Measurements from ENCODE around the gene F13B.
"Not testable (repeated sequence)": the region's sequence is repeated elsewhere in the genome, so short reads cannot be mapped to it uniquely, and the experiment has no call there.

F13B gene

GRCh38 chr1:197041486-197042353 is 25.3 kb downstream of the F13B start:
- DNase-seq: no peak

- DNase-seq: no peak
Observed at GRCh38 chr1:197036861-197037260, 30.2 kb downstream of the F13B start.

GRCh38 chr1:197034631-197035339 is 32.3 kb downstream of the F13B start:
- DNase-seq: not testable (repeated sequence)

DNA sequence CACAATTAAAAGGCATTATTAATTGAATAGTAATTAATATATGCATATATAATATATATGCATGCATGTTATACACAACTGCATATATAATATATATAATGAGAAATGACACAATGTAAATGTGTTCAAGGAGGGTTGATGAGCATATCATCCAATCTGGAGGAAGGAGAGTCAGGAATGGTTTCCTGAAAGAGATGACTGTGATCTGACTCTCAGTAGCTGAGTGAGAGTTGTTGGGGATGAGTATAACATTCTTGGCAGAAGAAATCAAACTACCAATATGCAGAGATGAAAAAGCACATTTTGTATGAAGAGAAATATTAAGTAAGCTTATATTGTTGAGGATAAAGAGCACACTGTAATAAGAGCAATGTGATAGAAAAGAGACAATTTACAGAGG is 37.3 kb downstream of the F13B start:
- no peak for DNase-seq

GRCh38 chr1:197027359-197027758 is 39.7 kb downstream of the F13B start:
- DNase-seq: no peak

DNA sequence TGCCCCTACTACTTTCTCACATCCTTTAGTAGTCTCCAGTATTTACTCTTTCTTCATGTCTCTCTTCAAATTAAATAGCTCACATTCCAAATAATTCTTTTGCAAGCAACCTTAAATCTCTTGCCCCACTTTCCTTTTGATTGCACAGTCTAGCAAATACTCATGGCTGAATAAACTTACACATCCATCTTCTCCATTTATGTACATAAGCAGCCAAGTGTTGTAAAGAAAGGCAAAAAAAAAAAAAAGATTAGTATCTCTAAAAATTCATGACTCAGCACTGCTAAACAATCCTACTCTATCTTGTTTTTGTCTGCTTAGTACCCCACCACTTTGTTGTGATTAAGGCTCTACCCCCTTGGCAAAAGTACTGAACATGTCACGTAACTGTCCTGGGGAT is 42.6 kb downstream of the F13B start:
- no peak for DNase-seq

DNA sequence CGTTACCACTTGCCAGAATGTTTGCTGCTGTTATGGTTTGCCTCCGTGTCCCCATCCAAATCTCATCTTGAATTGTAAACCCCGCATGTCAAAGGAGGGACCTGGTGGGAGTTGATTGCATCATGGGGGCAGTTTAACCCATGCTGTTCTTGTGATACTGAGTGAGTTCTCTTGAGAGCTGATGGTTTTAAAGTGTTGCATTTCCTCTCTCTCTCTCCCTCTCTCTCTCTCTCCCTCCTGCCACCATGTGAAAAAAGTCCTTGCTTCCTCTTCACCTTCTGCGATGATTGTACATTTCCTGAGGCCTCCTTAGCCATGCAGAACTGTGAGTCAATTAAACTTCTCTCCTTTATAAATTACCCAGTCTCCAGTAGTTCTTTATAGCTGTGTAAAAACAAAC is 45.3 kb downstream of the F13B start:
- peak; percentile 20 for DNase-seq

DNA sequence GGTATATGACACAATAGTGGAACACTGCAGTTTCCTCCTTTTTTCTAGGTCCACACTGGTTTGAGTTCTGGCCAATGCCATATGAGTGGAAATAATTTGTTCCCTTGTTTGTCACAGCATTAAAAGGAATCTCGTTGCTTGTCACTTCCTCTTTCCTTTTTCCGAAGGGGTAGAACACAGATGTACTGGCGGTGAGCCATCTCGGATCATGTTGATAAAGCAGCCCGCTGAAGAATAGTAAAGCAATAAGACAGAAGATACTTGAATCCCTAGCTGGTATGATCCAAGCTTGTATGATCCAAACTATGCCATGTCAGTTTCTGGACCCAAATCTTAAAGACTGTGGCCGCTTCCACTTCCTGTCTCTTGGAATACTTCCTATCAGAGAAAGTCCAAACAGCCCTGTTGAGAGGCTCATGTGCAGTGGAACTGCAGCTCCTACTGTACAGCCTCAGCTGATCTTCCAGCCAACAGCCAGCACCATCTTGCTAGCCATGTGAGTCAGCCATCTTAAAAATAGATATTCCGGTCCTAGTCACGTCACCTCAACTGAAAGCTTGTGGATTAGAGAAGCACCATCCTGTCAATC is 49.4 kb downstream of the F13B start:
- DNase-seq: peak; percentile 32

DNA sequence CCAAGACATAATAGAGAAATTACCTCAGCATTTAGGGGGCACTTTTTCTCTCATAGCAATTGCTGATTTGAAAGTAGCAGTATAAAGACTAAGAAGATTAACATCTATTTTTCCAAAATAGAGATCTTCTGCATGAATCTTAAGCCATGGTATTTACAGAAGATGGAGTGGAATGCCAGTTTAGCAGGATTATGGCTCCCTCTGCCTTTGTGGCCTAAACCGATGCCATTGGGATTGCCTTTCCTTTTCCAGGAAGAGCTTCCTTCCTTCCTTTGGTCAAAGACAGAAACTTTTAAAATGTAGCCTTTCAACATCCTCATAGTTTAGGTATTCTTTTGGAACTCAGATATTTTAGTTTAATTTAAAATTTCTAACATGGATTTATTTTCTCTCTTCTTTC is 50.3 kb downstream of the F13B start:
- no peak for DNase-seq

DNA sequence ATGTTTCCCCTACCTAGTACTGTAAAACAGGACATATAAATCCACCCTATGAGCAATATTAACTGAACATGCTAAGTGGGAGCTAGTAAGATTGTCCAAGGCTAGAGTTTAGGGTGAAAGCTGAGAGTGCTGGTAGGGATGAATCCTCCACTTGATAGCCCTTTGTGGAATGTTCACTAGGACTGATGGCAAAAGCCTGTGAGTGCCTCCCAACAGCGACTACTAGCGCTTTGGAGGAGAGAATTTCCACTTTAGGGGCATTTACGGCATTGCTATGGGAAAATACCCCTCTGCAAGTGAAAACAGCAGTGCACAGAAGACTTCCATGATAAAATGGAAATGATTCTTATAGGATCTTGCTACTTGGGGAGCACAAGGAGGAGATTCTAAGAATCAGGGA is 53.8 kb downstream of the F13B start:
- no peak for DNase-seq

DNA sequence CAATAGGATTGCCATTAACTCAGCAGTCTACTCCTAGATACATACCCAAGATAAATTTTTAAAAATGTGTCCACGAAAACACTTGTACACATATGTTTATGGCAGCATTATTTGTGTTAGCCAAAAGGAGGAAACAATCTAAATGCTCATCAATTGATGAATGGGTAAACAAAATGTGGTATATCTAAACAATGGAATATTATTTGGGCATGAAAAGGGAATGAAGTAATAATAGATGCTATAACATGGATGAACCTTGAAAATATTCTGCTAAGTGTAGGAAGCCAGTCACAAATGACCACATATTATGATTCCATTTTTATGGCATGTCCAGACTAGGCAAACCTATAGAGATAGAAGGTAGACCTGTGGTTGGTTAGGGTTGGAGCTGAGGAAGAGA is 55.4 kb downstream of the F13B start:
- DNase-seq: no peak

GRCh38 chr1:197008861-197009260 is 58.2 kb downstream of the F13B start:
- no peak for DNase-seq

GRCh38 chr1:197003132-197003531 is 63.9 kb downstream of the F13B start:
- DNase-seq: no peak

DNA sequence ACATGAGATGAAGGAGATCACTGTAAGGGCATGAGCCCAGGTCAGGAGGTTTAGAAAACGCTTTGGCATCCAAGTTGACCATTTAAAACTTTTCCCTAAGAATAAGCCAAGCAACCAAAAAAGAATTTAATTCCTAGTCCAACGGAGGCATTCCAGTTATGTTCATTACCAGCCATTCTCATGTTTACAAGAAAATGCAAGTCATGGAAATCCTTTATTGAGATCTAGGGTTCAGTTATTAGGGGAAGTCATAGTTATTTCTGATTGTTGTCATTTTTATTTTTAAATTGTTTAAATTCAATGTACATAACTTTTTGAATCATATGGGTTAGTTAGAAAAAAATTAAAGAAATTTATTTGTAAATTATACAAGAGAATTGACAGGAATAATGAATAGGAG is 65.2 kb downstream of the F13B start:
- DNase-seq: no peak

- DNase-seq: peak; percentile 2
Observed at GRCh38 chr1:196997423-196997822, 69.6 kb downstream of the F13B start.

DNA sequence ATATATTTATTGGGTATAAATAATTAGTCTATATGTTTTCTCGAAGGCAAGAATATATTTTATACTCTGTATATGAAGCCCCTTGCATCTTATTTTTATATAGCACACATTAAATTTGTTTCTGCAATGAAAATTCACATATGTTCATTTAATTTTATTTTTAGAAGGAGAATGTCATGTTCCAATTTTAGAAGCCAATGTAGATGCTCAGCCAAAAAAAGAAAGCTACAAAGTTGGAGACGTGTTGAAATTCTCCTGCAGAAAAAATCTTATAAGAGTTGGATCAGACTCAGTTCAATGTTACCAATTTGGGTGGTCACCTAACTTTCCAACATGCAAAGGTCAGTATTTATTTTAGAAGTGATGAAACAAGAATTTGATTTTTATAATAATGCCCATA is 73.1 kb downstream of the F13B start:
- no peak for DNase-seq

GRCh38 chr1:196991919-196992651 is 75.0 kb downstream of the F13B start:
- DNase-seq: not testable (repeated sequence)

Data from hematopoietic multipotent progenitor cell treated with erythropoietin and hydrocortisone succinate and interleukin-3 and kit ligand, for 4 days (in vitro differentiated cells).